GM23248 (cell line): ENCODE data around the gene PARVB.

Source experiments
- EZH2 ChIP-seq: fragments of 200-600 bp; sonication (generic); IDR thresholded peaks from 2 replicates; pipeline ENCODE4 v1.6.1; 2018; ENCODE audit warnings: antibody characterized with exemption, mild to moderate bottlenecking; ENCODE audit not compliant: insufficient read depth, poor library complexity, severe bottlenecking
- EZH2phosphoT487 ChIP-seq: fragments of 200-600 bp; sonication (generic); IDR thresholded peaks from 2 replicates; pipeline ENCODE4 v1.6.1; 2018; ENCODE audit warnings: antibody characterized with exemption, moderate library complexity, mild to moderate bottlenecking, low read depth; ENCODE audit not compliant: insufficient read depth

DNA sequence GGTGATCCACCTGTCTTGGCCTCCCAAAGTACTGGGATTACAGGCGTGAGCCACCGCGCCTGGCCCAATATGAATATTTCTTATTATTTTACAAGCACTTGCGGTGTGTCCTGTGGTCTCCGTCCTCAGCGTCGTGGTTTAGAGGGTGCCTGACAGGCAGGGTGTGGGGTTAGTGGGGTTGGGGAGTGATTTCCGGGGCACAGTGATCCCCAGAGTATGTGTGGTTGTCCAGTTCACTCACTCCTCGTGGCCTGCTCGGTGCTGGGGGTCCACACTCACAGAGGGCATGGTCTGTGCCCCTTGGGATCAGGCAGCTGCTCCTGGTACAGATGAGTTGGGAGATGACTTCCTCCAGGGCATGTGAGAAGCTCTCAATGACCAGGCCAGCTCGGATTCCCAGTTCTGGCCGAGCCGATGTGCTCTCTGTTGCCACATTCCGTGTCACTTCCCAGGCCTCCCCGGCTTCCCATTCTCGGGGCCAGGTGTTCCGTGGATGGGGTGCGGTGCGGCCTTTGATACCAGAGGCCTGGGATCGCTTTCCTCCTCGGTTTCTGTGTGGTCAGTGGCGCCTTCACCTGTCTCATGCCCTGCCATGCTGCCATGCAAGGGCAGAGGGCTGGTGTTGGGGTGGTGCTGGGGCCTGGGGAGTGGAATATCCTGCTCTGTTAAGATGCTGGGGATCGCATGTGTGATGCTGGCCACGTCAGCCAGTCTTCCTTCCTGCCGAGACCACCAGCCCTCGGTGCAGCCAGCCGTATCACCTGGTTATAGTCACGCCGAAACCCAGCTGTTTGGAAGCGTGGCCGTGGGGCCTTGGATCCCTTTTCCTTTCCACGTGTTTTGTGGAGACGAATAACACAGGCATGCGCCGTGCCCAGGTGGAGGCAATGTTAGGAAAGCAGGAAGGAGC lies 39.6 kb downstream of the PARVB start:
- TF ChIP-seq EZH2, result no peak
- TF ChIP-seq EZH2phosphoT487, result no peak
